HG03095 (cell line): ENCODE measurements around the gene PLK1.
"Not testable (repeated sequence)": the region's sequence is repeated elsewhere in the genome, so short reads cannot be mapped to it uniquely, and the experiment has no call there.

Experiments used
- ATAC-seq: cut with Tn5 transposase; IDR thresholded peaks from one replicate; pipeline ENCODE4 v1.9.1; 2021; ENCODE audit warnings: moderate library complexity; ENCODE audit not compliant: unreplicated experiment

PLK1 gene

GRCh38 chr16:23678430-23679273 lies at the start of gene PLK1:
Gene PLK1, plus strand, starts transcription at chr16:23678889. Its CDS starts 44 bp downstream, at chr16:23678933.
- peak; percentile 79 for ATAC-seq

GRCh38 chr16:23629516-23629915 lies 49.2 kb upstream of the PLK1 start:
- no peak for ATAC-seq

GRCh38 chr16:23631874-23632273 lies 46.8 kb upstream of the PLK1 start:
- ATAC-seq, result not testable (repeated sequence)

GRCh38 chr16:23634461-23635036 lies 44.1 kb upstream of the PLK1 start:
- ATAC-seq, result no peak

- ATAC-seq, result no peak
These were observed 42.7 kb upstream of the PLK1 start for GRCh38 chr16:23635958-23636357.

- ATAC-seq, result no peak
These were observed 38.1 kb upstream of the PLK1 start for GRCh38 chr16:23640615-23640930.

GRCh38 chr16:23640931-23641765 lies 37.5 kb upstream of the PLK1 start, which contains the start of the genes DCTN5 and PALB2:
Gene DCTN5, plus strand, starts transcription at chr16:23641466. Its CDS starts 77 bp downstream, at chr16:23641543.
Gene PALB2, minus strand, starts transcription at chr16:23641310. Its CDS starts 153 bp downstream, at chr16:23641157.
- peak; percentile 91 for ATAC-seq

- no peak for ATAC-seq
These were observed 36.4 kb upstream of the PLK1 start for GRCh38 chr16:23642246-23642774.

- ATAC-seq, result no peak
These were observed 27.8 kb upstream of the PLK1 start for GRCh38 chr16:23650674-23651416.

GRCh38 chr16:23651943-23652468 lies 26.7 kb upstream of the PLK1 start:
- no peak for ATAC-seq

- ATAC-seq, result no peak
These were observed 14.8 kb upstream of the PLK1 start for GRCh38 chr16:23663918-23664317.

GRCh38 chr16:23666571-23667354 lies 11.9 kb upstream of the PLK1 start:
- no peak for ATAC-seq

- ATAC-seq, result no peak
These were observed 11.4 kb upstream of the PLK1 start for GRCh38 chr16:23667355-23667659.

GRCh38 chr16:23668225-23668624 lies 10.5 kb upstream of the PLK1 start:
- ATAC-seq, result no peak

GRCh38 chr16:23668873-23669272 lies 9.8 kb upstream of the PLK1 start:
- no peak for ATAC-seq

GRCh38 chr16:23670137-23670776 lies 8.4 kb upstream of the PLK1 start:
- peak; percentile 92 for ATAC-seq

GRCh38 chr16:23673971-23674614 lies 4.6 kb upstream of the PLK1 start:
- no peak for ATAC-seq

- ATAC-seq, result no peak
These were observed 1.7 kb upstream of the PLK1 start for GRCh38 chr16:23676924-23677480.
